T47D (cell line): Measurements from ENCODE around the gene TECPR1.

Source experiments
- DNase-seq, 2 experiments: peaks; one replicate each; pipeline versions ENCODE4 v3.0.0 to v3.0.0-alpha.2; 2011 to 2012; ENCODE audit warnings: low read depth in 1 of 2, low spot score in 1 of 2
- JUND ChIP-seq: IDR thresholded peaks from 2 replicates; pipeline ENCODE4 v1.6.1; 2012; ENCODE audit warnings: low read depth
- in situ Hi-C: cut with HindIII; loops from 2 replicates; pipeline ENCODE4 v1.10.0; 2016; ENCODE audit warnings: low sequenced_read_pairs, low pct_unique_long_range_greater_than_20kb

The TECPR1 gene

DNA sequence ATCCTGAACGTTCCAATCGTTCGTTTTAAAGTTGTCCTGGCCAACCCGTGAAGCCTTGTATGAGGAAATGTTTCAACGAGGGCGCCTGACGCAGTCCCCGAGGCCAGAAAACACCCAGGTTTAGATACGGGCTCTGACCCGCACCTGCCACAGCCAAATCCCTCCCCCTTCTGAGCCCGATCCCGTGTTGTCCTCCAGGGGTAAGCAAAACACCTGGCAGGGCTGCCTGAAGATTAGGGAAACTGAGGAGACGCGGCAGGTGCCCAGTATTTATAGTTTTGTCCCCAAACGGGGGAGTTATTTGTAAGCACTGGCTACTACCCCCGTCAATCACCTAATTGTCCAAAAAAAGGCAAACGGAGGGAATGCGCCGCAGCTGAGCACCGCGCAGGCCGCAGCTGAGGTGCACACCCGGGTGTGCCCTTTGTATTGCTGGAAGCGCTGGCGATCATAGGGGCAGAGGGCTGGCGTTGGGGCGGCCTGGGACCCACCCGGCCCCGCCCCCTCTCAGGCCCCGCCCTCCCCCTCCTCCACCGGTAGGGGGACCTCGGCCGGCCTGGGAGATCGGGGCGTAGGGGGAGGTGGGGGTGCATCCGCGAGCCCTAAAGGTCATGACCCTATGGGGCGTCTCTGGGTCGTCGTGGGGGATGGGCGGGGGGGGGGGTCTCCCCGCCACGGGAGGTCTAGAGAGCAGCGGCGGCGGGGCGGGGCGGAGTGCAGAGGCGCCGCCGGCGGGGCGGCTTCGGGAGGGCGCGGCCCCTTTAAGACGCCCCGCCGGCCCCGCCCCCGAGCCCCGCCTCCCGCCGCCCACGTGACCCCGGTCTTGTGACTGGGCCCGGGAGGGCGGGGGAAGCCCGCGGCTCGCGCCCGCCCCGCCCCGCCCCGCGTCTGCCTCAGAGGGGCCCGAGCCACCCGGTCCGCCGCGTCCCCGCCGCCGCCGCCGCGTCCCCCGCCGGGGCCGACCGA lies 29.0 kb upstream of the TECPR1 start, which contains the start of gene BRI3:
TSS of gene BRI3 (plus strand) at position 896 of the 966 bp plus-strand sequence. CDS start 110 bp downstream, outside the sequence.
- DNase-seq, result peak; percentile 37 to 90
- TF ChIP-seq JUND, result no peak
- in situ Hi-C loops, result no loop called here

DNA sequence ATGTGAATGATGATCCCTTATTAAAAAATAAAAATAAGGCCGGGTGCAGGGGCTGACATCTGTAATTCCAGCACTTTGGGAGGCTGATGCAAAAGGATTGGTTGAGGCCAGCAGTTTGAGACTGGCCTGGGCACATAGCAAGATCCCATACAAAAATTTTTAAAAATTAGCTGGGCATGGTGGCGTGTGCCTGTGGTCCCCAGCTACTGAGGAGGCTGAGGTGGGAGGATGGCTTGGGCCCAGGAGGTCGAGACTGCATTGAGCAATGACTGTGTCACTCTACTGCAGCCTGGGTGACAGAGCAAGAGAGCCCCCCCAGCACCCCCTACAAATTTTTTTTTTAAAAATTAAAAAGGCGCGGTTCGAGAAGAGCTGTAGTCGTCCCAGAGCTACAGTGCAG lies 28.3 kb upstream of the TECPR1 start:
- DNase-seq, result no peak
- in situ Hi-C loops, result no loop called here
- no peak for TF ChIP-seq JUND

DNA sequence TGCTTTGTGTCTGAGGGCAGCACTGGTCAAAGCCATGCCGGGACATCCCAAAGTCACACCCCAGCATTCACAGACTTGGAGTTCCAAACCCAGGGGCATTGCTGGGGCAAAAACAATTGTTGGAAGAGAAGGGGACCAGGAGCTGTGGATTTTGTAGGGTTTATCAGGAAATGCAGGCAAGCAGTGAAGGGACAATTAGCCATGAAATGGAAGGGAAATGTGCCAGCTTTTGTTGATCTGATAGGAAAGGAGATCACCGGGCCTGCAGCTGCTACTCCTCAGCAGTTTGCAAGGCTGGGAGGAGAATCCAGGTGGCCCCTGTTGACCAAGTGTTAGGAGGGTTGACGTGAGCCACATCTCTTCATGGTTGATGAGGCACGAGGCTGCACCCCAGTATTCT lies 26.9 kb upstream of the TECPR1 start:
- in situ Hi-C loops, result no loop called here
- no peak for TF ChIP-seq JUND
- DNase-seq, result no peak

DNA sequence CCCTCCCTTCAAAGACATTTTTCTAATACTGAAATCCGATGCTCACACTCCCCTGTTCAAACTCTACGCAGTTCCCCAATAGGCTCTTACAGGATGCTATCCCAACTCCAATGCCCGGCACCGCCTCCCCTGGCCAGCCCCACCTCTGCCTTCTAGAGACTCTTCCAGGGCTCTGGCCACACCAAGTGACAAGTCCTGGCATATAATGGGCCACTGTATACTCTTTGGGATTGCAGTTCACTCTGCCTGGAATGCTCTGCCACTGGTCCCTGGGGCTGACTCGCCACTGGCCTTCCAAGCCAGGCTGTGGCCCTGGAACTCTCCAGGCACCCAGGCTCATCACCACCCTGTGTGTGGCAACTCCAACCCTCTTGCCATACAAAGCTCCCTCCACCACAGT lies 26.4 kb upstream of the TECPR1 start:
- no peak for TF ChIP-seq JUND
- DNase-seq, result peak in 1 of 2 experiments; percentile 63
- in situ Hi-C loops, result no loop called here

DNA sequence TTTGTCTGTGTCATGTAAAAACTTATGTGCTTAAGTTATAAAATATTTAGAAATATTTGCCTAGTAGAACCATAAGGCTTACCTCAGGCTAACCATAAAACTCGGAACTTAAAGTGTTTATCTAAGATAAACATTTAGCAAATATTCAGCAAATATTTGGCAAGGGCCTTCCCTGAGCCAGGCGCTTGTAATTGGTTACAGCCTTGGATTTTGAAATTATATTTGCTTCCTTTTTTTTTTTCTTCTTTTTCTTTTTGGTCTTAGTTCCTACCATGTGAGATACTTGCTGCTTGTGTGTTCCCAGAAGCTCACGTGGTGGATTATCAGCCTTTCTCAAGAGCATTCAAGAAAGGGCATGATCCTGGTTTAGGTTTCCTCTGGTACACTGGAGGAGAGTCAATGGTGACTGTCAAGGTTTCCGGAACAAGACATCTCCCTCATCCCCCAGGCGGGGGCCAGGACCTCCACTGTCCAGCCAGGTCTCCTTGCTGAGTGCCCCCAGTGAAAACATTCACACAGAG lies 24.3 kb upstream of the TECPR1 start:
- peak; percentile 35 to 70 for DNase-seq
- in situ Hi-C loops, result no loop called here

DNA sequence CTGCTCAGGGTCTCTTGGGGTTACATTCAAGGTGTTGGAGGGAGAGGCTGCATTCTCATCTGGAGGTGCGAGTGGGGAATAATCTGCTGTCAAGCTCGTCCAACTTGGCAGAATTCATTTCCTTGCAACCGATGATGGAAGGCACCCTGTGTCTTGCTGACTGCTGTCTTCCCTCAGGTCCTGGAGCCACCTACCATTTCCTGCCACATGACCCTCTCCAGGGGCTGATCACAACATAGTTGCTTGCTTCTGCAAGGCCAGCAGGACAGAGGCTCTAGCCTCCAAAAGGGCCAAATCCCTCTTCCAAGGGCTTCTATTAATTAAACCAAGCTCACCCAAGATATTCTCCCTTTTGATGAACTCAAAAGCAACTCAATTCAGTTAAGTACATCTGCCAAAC lies 15.3 kb upstream of the TECPR1 start:
- in situ Hi-C loops, result no loop called here
- TF ChIP-seq JUND, result no peak
- DNase-seq, result no peak

More for the DNA sequence above, 24.3 kb upstream of the TECPR1 start:
- no peak for TF ChIP-seq JUND

DNA sequence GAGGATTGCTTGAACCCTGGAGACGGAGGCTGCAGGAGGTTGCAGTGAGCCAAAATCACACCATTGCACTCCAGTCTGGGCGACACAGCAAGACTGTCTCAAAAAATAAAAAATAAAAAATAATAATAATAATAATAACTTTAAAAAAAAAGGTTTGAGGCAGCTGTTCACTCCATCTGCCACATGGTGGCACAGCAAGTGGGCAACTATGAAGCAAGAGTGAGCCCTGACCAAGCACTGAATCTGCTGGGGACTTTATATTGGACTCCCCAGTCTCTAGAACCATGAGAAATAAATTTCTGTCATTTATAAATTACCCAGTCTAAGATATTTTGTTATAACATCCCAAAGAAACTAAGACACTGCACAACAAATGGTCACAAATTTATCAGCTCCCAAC lies 14.8 kb upstream of the TECPR1 start:
- no peak for DNase-seq
- in situ Hi-C loops, result no loop called here
- TF ChIP-seq JUND, result no peak

DNA sequence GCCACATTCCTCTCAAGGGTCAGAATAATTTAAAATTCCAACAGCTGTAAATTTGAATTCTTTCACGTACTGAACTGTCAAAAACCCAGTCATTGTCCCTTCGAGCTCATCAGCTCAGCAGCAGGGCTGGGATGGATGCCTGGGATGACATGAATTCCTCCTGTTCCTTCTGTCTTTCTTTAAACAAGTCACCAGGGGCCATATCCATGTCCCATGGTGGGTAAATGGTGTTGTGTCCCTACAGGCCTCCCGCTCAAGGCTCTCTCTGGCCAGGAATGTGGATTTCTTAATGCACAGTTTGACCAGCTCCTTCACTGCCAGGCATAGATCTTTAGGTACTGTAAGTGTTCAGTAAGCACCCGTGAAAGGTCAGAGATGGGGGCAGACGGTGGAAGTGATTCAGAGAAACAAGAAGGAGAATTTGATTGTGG lies 13.8 kb upstream of the TECPR1 start:
- no peak for DNase-seq
- no peak for TF ChIP-seq JUND
- in situ Hi-C loops, result no loop called here

DNA sequence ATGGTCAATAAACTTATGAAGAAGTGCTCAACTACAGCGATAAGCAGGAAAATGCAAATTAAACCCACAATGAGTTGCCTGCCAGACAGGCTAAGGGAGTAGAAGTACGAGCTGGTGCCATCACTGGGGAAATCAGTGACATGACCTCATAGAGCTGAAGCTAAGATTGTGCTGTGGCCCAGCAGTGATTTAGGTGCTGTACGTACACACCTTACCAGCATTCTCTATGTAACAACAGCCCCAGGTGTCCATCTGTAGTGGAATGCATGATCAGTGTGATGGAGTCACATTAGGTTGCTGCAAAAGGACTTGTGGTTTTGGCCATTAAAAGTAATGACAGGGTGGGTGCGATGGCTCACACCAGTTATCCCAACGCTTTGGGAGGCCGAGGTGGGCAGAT lies 5.7 kb upstream of the TECPR1 start:
- DNase-seq, result no peak
- no peak for TF ChIP-seq JUND
- in situ Hi-C loops, result no loop called here

DNA sequence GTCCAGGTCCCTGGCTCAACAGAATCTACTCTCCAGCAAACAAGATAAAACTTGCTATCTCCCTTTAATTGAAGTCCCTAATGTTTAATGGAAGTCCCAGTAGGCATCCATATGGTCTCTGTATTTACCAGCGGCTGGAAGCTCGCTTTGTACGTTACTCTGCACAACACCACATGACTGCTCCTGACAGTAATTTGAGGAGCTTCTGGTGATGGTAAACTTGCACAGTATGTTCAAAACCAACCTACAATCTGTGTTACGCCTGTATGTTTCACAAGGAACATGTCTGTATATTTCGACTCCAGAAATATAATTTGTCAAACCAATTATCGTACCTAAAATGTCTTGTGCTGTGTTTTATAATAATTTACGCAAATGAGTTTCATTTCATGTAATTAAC lies 4.4 kb upstream of the TECPR1 start:
- in situ Hi-C loops, result no loop called here
- no peak for DNase-seq
- no peak for TF ChIP-seq JUND

DNA sequence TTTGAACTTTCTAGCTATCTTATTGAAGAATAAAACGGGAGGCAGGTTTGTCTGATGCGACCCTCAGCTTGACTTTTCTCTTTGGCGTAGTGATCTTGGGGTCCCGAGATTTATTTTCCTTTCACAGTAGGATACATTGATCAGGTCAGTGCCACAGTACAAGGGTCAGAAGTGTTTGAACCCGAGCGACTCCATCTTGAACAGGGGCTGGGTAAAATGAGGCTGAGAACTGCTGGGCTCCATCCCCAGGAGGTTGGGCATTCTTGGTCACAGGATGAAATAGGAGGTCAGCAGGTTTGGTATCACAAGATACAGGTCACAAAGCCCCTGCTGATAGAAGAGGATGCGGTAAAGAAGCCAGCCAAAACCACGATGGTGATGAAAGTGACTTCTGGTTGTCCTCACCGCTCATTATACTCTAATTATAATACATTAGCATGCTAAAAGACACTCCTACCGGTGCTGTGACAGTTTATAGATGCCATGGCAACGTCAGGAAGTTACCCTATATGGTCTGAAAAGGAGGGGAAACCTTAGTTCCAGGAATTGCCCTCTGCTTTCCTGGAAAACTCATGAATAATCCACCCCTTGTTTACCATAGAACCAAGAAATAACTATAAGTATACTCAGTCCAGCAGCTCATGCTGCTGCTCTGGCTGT lies 3.0 kb upstream of the TECPR1 start:
- TF ChIP-seq JUND, result no peak
- in situ Hi-C loops, result no loop called here
- no peak for DNase-seq

DNA sequence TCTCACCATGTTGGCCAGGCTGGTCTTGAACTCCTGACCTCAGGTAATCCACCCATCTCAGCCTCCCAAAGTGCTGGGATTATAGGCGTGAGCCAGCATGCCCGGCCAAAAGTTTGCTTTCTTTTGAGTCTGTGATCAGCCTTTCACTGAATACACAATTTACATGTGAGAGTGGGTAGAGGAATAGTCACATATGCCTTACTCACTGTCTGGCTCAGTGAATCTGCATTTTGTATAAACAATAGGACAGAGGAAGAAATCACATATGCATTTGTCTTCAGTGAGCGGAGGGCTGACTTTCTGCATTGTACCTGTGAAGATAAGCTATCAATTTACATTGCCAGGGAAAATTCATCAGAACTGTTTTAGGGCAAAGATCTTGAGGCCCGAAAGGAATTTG lies 2.5 kb upstream of the TECPR1 start:
- no peak for DNase-seq
- no peak for TF ChIP-seq JUND
- in situ Hi-C loops, result no loop called here
